CD4-positive, CD25-positive, alpha-beta regulatory T cell (primary cell): ENCODE measurements around the gene BICD2. TPM values are rescaled to one million over a fixed set of nuclear protein-coding genes. Genes with fewer than 3 reads are reported as not detected.

Source experiments
- ATAC-seq, 2 donors: fragments of 150-1000 bp; cut with Tn5 transposase; one replicate each; pipeline ENCODE4 v1.10.0; 2021; ENCODE audit warnings: low read depth in 2 of 2, moderate number of reproducible peaks in 2 of 2, moderate library complexity in 1 of 2
- DNase-seq, 3 donors: peaks; one replicate each; pipeline versions ENCODE4 v3.0.0 to v3.0.0-alpha.2; 2012 to 2022; ENCODE audit warnings: mixed read lengths in 1 of 3
- H3K27ac ChIP-seq: one replicate; pipeline ENCODE4 v1.7.0; 2013; ENCODE audit warnings: mild to moderate bottlenecking, low read length; ENCODE audit not compliant: insufficient read depth, poor library complexity, severe bottlenecking
- H3K27me3 ChIP-seq: one replicate; pipeline ENCODE4 v1.7.0; 2013; ENCODE audit warnings: low read length; ENCODE audit not compliant: control insufficient read depth, insufficient read depth
- H3K36me3 ChIP-seq: one replicate; pipeline ENCODE4 v1.7.0; 2013; ENCODE audit warnings: mild to moderate bottlenecking, low read length, moderate library complexity; ENCODE audit not compliant: control insufficient read depth, insufficient read depth
- H3K4me1 ChIP-seq: 2 replicates; pipeline ENCODE4 v1.7.0; 2013; ENCODE audit warnings: mild to moderate bottlenecking, low read length; ENCODE audit not compliant: insufficient read depth, control insufficient read depth, poor library complexity, severe bottlenecking
- H3K4me3 ChIP-seq: one replicate; pipeline ENCODE4 v1.7.0; 2013; ENCODE audit warnings: low read depth, mild to moderate bottlenecking, low read length, moderate library complexity
- H3K9me3 ChIP-seq, 2 experiments: 1 replicate in 1 of 2; 2 replicates in 1 of 2; pipeline ENCODE4 v1.7.0; 2013; ENCODE audit warnings: low read length in 2 of 2, mild to moderate bottlenecking in 1 of 2, moderate library complexity in 1 of 2; ENCODE audit not compliant: control insufficient read depth in 2 of 2
- H3K27ac Mint-ChIP-seq, 3 donors: one replicate each; pipeline ENCODE4 v1.8.0; 2020 to 2022; ENCODE audit warnings: mild to moderate bottlenecking in 3 of 3, mixed read lengths in 3 of 3, moderate library complexity in 2 of 3
- H3K27me3 Mint-ChIP-seq: one replicate; pipeline ENCODE4 v1.8.0; 2022; ENCODE audit warnings: mild to moderate bottlenecking, mixed read lengths
- H3K36me3 Mint-ChIP-seq: one replicate; pipeline ENCODE4 v1.8.0; 2020; ENCODE audit warnings: mixed read lengths
- H3K4me1 Mint-ChIP-seq, 4 donors: one replicate each; pipeline ENCODE4 v1.8.0; 2020 to 2022; ENCODE audit warnings: mixed read lengths in 4 of 4, mild to moderate bottlenecking in 1 of 4
- H3K4me3 Mint-ChIP-seq, 4 donors: one replicate each; pipeline ENCODE4 v1.8.0; 2020 to 2022; ENCODE audit warnings: mild to moderate bottlenecking in 4 of 4, mixed read lengths in 4 of 4, moderate library complexity in 3 of 4
- H3K9me3 Mint-ChIP-seq, 7 donors: one replicate each; pipeline ENCODE4 v1.8.0; 2020 to 2022; ENCODE audit warnings: mixed read lengths in 7 of 7, mild to moderate bottlenecking in 3 of 7, moderate library complexity in 2 of 7
- polyA plus RNA-seq, 4 donors: library from polyadenylated mRNA; unstranded; fragments of 300-500 nt; fragmentation: Illumina TruSeq; gene quantifications; one replicate each; pipeline ENCODE4 v1.2.3, GENCODE V29; 2021
- total RNA-seq: library from RNA; stranded (reverse); gene quantifications from one replicate; pipeline ENCODE4 v1.2.3, GENCODE V29; 2022

The BICD2 gene
- total and polyA plus RNA-seq, 5 donors from 2014 or later = 5.6 to 29.3 (median 9.3) TPM

DNA sequence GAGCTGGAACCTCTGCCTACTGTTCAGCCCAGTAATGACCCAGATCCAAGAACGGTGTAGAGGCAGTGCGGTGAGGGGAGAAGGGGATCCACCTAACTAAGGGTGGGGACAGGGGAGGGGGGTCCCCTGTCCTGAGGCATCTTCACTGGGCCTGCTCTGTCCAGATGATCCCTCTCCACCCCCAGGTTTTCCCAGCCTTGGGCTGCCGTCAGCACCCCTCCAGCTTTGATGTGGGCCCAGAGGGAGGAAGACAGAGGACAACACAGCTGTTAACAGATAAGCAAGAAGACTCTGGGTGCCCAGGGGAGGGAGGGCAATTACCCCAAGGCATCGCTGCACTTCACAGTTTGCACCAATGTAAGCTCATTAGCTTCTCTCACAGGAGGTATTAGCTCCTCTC lies 19.3 kb downstream of the BICD2 start:
- no peak overlapping the region for H3K4me3 Mint-ChIP-seq
- H3K4me1 ChIP-seq = peaks cover 18% of the 10 kb centered on the region
- no peaks in the 10 kb centered on the region for H3K36me3 Mint-ChIP-seq
- H3K9me3 ChIP-seq = no peaks in the 10 kb centered on the region
- no peaks in the 10 kb centered on the region for H3K27me3 Mint-ChIP-seq
- H3K27ac ChIP-seq = no peak overlapping the region
- no peaks in the 10 kb centered on the region for H3K27me3 ChIP-seq
- peak overlapping the region in 1 of 3 donors; percentile 44 for H3K27ac Mint-ChIP-seq
- H3K4me3 ChIP-seq = no peak overlapping the region
- no peaks in the 10 kb centered on the region for H3K36me3 ChIP-seq
- peaks cover 8 to 82% (median 45%) of the 10 kb centered on the region in 4 donors for H3K4me1 Mint-ChIP-seq
- DNase-seq (no peak), ATAC-seq (no peak)
- H3K9me3 Mint-ChIP-seq = no peaks in the 10 kb centered on the region

DNA sequence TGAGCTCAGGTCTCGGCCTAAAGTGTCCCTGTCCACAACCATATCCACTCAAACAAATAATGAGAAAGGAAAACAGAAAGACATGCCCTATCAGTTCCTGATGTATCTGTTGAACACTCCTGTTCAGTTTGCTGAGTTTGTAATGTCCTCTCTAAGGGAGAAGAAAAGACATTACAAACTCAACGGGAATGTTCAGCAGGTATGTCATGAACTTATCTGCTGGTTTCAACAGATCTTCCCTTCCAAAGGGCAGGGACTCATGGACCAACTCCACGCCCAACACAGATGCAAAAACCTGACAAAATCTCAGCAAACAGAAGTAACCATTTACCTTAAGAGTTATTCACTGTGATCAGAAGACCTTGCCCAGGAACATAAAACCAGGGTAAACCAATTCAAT lies 23.7 kb downstream of the BICD2 start:
- H3K27me3 Mint-ChIP-seq = no peaks in the 10 kb centered on the region
- Histone ChIP-seq H3K9me3 (no peaks in the 10 kb centered on the region), H3K27me3 (no peaks in the 10 kb centered on the region), H3K27ac (no peak overlapping the region), H3K4me3 (no peak overlapping the region), H3K4me1 (peaks cover 29% of the 10 kb centered on the region), H3K36me3 (no peaks in the 10 kb centered on the region)
- no peaks in the 10 kb centered on the region for H3K36me3 Mint-ChIP-seq
- peaks cover 22 to 84% (median 57%) of the 10 kb centered on the region in 4 donors for H3K4me1 Mint-ChIP-seq
- H3K4me3 Mint-ChIP-seq = peak overlapping the region in 1 of 4 donors; percentile 39
- DNase-seq = no peak
- peak overlapping the region; percentile 24 to 62 (median 56) for H3K27ac Mint-ChIP-seq
- no peak for ATAC-seq
- H3K9me3 Mint-ChIP-seq = no peaks in the 10 kb centered on the region

DNA sequence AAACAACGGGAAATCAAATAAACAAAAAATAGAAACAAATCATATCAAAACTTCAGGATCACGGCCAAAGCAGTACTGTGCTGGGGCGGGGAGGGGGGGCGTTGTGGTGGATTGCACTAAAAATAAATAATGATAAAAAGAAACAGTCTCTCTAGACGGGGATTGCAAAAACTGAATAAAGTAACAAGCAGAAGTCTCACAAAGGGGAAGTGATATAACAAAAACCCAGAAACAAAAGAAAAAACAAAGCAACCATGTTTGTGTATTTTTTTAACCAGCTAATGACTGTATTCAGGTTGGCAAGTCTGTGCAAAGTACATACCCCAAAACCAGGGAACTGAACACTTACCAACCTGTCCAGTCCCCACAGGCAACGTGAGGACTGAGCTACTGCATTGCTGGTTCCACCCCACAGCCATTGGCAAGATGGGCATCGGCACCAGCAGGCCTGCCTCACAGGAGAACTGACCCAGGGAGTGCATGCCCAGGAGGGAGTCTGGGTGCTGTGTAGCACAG lies 24.1 kb downstream of the BICD2 start:
- H3K27me3 Mint-ChIP-seq = no peaks in the 10 kb centered on the region
- no peaks in the 10 kb centered on the region for H3K36me3 Mint-ChIP-seq
- no peak overlapping the region for H3K27ac ChIP-seq
- DNase-seq = no peak
- no peaks in the 10 kb centered on the region for H3K9me3 Mint-ChIP-seq
- peak overlapping the region; percentile 24 to 62 (median 56) for H3K27ac Mint-ChIP-seq
- peaks cover 22 to 84% (median 55%) of the 10 kb centered on the region in 4 donors for H3K4me1 Mint-ChIP-seq
- H3K4me1 ChIP-seq = peaks cover 27% of the 10 kb centered on the region
- peak overlapping the region in 2 of 4 donors; percentile 0 to 39 for H3K4me3 Mint-ChIP-seq
- no peaks in the 10 kb centered on the region for H3K9me3 ChIP-seq
- ATAC-seq = no peak
- no peak overlapping the region for H3K4me3 ChIP-seq
- H3K36me3 ChIP-seq = no peaks in the 10 kb centered on the region
- H3K27me3 ChIP-seq = no peaks in the 10 kb centered on the region

DNA sequence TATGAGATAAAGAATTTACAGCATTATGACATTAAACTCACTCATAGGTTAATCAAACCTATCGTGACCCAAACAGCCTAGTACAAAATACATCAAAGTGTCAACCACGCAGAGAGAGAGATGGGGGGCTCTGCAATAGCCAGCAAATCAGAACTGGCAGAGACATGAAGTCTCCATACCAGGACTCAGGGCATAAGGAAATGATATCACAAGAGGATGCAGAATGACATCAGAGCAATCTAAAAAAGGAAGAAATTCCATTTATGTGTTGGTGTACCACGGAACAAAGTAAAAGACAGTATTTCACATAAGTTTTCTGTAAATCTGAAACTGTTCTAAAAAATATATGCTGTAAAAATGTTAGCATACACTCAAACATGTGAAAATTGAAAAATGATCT lies 24.6 kb downstream of the BICD2 start:
- Histone ChIP-seq H3K4me3 (no peak overlapping the region), H3K36me3 (no peaks in the 10 kb centered on the region), H3K4me1 (peaks cover 26% of the 10 kb centered on the region), H3K27ac (no peak overlapping the region), H3K9me3 (no peaks in the 10 kb centered on the region), H3K27me3 (no peaks in the 10 kb centered on the region)
- Mint-ChIP-seq H3K9me3 (no peaks in the 10 kb centered on the region), H3K4me3 (peak overlapping the region in 2 of 4 donors; percentile 0 to 39), H3K27me3 (no peaks in the 10 kb centered on the region), H3K27ac (peak overlapping the region; percentile 22 to 62 (median 27)), H3K36me3 (no peaks in the 10 kb centered on the region), H3K4me1 (peaks cover 22 to 84% (median 54%) of the 10 kb centered on the region in 4 donors)
- no peak for ATAC-seq
- DNase-seq = no peak

DNA sequence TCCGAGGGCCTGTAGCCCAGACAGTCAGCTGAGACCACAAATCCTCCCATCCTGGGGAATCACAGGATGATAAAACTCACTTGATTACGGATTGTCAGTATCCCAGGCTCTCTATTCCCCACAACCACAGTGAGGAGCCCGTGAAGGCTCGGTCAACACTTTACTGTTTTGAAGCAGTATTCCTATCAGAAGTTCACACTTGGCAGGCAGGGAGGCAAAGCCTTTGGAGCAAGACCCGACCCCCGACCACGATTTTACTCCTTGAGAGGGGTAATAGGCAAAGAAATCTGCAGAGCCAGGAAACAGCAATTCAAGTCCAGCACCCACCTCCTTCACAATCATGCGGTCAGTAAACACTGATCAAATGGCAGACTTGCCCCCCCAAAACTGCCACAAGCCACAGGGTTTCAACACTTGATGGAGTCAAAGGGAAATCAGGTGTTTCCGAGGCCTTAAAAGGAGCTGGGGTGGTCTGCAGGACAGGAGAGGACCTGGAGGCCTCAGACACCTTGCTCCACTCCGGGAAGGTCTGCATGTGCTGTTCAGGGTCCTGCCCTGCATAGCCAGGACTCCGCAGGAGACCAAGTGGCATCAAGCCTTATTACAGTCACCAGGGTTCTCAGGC lies 25.2 kb downstream of the BICD2 start:
- Histone ChIP-seq H3K4me1 (peaks cover 26% of the 10 kb centered on the region), H3K27ac (no peak overlapping the region), H3K27me3 (no peaks in the 10 kb centered on the region), H3K4me3 (no peak overlapping the region), H3K9me3 (no peaks in the 10 kb centered on the region), H3K36me3 (no peaks in the 10 kb centered on the region)
- H3K36me3 Mint-ChIP-seq = no peaks in the 10 kb centered on the region
- no peaks in the 10 kb centered on the region for H3K27me3 Mint-ChIP-seq
- ATAC-seq (no peak), DNase-seq (no peak)
- peaks cover 22 to 83% (median 51%) of the 10 kb centered on the region in 4 donors for H3K4me1 Mint-ChIP-seq
- H3K9me3 Mint-ChIP-seq = no peaks in the 10 kb centered on the region
- peak overlapping the region in 2 of 3 donors; percentile 62 for H3K27ac Mint-ChIP-seq
- no peak overlapping the region for H3K4me3 Mint-ChIP-seq

DNA sequence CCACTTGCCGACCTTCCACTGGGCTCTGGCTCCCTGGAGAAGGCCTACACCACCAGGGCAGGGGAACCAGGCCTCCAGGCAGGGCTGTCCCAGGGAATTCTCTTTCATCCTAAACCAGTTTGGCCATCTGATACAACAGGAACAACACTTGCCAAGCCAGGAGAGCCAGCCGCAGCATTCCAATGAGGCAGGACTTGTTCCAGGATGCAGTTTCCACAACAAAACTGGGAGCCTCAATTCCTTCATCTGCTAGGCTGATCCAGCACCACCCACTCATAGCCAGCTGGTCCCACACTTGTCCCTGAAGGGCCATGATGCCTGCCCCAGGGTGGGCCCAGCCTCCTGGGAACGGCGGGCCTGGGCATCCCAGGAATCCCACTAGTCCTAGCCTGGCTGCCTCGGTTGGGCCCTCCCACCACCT lies 26.0 kb downstream of the BICD2 start:
- no peak overlapping the region for H3K4me3 ChIP-seq
- ATAC-seq (no peak), DNase-seq (no peak)
- H3K9me3 ChIP-seq = no peaks in the 10 kb centered on the region
- H3K27me3 ChIP-seq = no peaks in the 10 kb centered on the region
- Mint-ChIP-seq H3K4me3 (no peak overlapping the region), H3K27ac (peak overlapping the region in 2 of 3 donors; percentile 62 to 65), H3K4me1 (peaks cover 22 to 78% (median 48%) of the 10 kb centered on the region in 4 donors), H3K27me3 (no peaks in the 10 kb centered on the region), H3K36me3 (no peaks in the 10 kb centered on the region), H3K9me3 (no peaks in the 10 kb centered on the region)
- H3K4me1 ChIP-seq = peaks cover 26% of the 10 kb centered on the region
- H3K27ac ChIP-seq = no peak overlapping the region
- no peaks in the 10 kb centered on the region for H3K36me3 ChIP-seq

DNA sequence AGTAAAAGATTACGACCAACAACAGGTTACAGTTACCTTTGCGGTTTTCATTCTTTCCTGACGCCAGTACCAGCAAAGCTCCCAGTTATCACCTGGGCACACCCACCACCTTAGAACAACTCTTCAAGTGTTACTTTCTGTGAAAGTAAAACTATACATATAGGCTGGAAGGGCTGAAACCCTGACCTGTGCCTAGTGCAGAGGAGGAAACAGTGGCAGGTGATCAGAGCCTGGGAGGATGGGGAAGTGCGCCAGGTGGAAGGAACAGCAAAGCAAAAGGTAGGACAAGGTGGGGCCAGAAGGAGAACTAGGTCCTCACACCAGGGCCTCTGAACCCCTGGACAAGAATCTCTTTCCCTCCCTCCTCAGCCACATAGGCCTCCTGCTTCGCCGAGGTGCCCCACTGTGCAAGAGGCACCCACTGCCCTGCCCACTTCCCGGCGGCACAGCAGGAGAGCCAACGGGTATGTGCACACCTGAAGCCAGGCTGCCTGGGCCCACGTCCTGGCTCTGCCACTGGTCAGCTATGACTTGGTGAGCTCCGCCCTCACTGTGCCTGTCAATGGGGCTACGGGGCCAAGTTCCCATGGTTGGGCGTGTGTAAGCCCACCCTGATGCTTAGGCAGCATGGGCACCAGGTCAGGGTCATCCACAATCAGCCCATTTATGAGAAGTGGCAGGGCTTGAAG lies 26.9 kb downstream of the BICD2 start:
- Histone ChIP-seq H3K4me1 (peaks cover 26% of the 10 kb centered on the region), H3K9me3 (no peaks in the 10 kb centered on the region), H3K36me3 (no peaks in the 10 kb centered on the region), H3K27ac (no peak overlapping the region), H3K27me3 (no peaks in the 10 kb centered on the region), H3K4me3 (no peak overlapping the region)
- DNase-seq (no peak), ATAC-seq (no peak)
- Mint-ChIP-seq H3K4me3 (peak overlapping the region in 1 of 4 donors; percentile 77), H3K9me3 (no peaks in the 10 kb centered on the region), H3K27me3 (no peaks in the 10 kb centered on the region), H3K4me1 (peaks cover 22 to 71% (median 44%) of the 10 kb centered on the region in 4 donors), H3K36me3 (peaks cover 3% of the 10 kb centered on the region), H3K27ac (peak overlapping the region in 2 of 3 donors; percentile 65 to 76)
